HG02840 (cell line): ENCODE results near the gene CCDC91.
"Not testable (repeated sequence)": the region's sequence is repeated elsewhere in the genome, so short reads cannot be mapped to it uniquely, and the experiment has no call there.

Experiments used
- ATAC-seq: cut with Tn5 transposase; IDR thresholded peaks from one replicate; pipeline ENCODE4 v1.9.1; 2021; ENCODE audit warnings: mild to moderate bottlenecking, moderate library complexity, moderate number of reproducible peaks; ENCODE audit not compliant: unreplicated experiment, low FRiP score

Gene CCDC91

DNA sequence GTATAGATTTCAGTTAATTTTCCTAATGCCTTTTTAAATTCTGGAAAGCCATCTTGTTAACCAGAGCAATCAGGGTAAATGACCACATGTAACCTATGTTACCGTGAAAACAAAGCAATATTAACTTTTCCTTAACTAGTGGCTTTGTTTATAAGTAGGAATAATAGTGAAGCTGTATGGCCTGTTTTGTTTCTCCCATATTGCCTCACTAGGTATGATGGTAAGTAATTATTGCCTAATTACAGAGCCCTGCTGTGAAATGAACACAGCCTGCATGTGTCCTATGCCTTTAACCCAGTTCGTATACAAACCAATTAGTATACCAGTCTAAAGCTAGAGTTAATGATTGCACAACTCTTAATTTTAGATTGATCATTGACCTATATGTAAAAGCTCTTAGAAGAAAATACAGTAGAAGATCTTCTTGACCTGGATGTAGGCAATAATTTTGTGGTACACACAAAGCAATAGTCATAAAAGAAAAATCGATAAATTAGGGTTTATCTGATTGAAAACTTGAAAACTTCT is 249.9 kb downstream of the CCDC91 start:
- ATAC-seq = no peak

- ATAC-seq = no peak
Observed at GRCh38 chr12:28442101-28442500, 251.8 kb downstream of the CCDC91 start.

GRCh38 chr12:28443337-28443736 is 253.1 kb downstream of the CCDC91 start:
- no peak for ATAC-seq

DNA sequence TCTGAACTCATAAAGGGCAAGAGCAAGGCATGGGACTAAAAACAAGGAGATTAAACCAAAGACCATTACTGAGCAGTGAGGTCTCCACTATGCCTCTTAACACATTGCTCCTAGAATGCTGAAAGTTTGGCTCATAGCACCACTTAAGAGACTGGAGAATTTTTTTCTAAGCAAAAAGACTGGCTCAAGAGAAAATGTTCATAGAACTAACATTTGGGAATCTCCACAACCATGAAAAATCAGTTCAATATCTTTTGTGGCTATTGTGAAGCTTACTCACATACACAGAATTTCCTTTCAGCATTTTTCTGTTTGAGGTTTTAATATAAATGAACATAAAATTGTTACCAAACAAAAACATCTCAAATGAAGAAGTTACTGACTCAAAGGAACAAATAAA is 255.8 kb downstream of the CCDC91 start:
- ATAC-seq = no peak

DNA sequence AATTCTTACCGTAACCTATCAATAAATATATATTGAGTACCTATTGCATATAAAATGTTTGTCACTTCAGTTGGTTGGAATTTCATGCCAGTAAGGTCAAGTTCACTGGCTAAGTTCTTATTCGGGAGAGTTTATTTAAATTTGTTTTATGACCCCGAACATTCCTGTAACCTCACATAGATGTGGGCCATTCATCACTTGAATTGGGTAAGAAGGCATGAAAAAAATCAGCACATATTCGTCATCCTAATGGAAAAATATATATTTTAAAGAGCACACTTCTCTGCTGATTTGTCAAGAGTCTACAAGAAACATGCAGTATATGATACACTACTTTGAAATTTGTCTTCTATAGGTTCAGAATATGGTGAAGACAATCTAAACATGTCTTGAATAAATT is 263.4 kb downstream of the CCDC91 start:
- no peak for ATAC-seq

DNA sequence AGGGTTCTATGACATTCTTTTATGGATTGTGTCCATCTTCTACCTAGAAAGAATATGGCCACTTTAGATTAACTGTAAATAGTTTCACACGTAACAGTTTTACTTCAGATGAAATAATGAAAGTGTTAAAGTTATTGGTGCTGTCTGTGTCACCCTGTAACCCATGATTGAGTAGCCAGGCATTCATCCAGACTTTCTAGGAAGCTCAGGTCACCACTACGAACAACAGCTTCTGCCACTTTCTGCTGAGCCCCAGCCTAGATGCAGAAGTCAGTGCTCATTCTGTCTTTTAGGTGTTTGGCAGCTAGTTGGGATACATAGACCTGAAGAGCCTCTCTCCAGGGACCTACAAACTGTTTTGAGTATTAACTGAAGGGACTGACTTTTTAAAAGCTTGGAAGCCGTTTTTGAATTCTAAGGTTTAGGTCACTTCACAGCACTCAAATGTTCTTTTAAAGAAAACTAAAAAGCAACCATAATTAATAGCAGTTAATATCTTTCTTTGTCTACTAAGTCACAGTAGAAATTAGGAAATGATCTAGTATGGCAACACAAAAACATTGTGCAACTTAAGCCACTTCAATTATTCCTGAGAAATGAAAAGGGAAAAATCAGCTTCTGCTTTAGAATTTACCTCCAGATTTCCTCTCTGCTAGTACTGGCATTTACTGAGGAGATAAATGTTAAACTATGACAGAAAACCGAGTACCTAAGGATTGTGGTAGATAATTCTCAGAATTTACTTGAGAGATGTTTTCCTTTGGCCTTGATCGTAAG is 266.9 kb downstream of the CCDC91 start:
- no peak for ATAC-seq

DNA sequence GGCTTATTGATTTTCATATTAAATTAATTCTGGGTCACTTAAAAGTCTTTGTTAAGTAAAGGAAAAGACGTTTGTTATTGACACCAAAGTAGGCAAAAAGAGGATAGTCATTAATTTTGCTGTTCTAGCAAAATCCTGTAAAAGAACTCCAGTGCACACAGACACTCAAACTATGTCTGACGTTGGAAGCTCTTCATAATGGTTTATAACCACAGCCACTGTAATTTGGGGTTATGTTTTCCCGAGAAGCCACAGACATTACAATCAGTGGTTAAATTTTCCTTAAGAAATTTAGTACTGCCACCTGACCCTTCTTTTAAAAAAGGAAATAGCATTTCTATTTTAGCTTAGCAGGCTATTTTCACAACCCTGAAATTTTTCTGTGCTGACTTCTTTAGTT is 267.5 kb downstream of the CCDC91 start:
- no peak for ATAC-seq

DNA sequence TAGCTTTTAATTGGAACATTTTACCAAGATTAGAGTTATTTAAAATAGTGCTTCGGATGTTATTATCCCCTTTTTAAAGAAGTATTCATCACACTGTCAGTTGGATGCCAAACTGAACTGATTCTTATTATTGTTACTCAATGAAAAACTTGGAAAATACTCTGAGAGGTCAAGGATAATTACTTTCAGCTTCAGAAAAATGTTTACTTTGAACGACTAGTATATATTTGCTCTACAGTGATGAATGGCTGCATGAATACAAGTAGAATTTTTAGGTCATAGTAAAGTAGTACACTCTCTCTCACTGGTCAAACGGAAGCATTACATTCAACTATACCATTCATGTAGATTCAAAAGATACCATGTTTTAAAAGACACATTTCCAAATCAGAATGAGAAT is 269.2 kb downstream of the CCDC91 start:
- ATAC-seq = no peak

GRCh38 chr12:28460420-28461130 is 270.3 kb downstream of the CCDC91 start:
- no peak for ATAC-seq

DNA sequence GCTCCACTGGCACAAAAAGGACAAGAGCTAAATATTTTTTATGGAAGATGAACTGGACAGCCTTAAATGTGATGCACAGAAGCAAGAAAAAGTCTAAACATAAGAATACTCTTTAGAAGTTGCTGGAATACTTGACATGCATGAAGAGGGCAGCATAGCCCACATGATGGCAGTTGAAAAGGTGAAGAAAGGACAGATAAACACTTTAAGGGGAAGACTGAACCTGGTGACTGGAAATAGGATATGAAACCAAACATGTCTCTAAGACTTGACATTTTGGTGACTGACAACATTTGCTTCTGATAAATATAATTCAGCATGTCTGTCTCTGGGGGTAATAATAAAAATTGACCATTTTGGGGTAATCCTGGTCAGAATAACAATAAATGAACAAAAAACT is 273.1 kb downstream of the CCDC91 start:
- no peak for ATAC-seq

DNA sequence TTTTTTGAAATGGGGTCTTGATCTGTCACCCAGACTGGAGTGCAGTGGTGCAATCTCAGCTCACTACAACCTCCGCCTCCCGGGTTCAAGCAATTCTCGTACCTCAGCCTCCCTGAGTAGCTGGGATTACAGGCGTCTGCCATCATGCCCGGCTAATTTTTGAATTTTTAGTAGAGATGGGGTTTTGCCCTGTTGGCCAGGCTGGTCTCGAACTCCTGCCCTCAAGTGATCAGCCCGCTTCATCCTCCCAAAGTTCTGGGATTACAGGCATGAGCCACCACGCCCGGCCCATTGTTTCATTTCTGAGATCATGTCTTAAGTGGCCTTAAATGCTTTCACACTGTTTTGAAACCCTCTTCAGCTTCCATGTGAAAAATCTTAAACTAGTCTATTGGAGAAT is 281.5 kb downstream of the CCDC91 start:
- not testable (repeated sequence) for ATAC-seq

DNA sequence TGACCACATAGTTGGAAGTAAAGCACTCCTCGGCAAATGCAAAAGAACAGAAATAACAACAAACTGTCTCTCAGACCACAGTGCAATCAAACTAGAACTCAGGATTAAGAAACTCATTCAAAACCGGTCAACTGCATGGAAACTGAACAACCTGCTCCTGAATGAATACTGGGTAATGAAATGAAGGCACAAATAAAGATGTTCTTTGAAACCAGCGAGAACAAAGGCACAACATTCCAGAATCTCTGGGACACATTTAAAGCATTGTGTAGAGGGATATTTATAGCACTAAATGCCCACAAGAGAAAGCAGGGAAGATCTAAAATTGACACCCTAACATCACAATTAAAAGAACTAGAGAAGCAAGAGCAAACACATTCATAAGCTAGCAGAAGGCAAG is 285.9 kb downstream of the CCDC91 start:
- not testable (repeated sequence) for ATAC-seq

DNA sequence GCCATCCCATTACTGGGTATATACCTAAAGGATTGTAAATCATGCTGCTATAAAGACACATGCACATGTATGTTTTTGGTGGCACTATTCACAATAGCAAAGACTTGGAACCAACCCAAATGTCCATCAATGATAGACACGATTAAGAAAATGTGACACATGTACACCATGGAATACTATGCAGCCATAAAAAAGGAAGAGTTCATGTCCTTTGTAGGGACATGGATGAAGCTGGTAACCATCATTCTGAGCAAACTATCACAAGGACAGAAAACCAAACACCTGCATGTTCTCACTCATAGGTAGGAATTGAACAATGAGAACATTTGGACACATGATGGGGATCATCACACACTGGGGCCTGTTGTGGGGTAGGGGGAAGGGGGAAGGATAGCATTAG is 288.8 kb downstream of the CCDC91 start:
- ATAC-seq = not testable (repeated sequence)

DNA sequence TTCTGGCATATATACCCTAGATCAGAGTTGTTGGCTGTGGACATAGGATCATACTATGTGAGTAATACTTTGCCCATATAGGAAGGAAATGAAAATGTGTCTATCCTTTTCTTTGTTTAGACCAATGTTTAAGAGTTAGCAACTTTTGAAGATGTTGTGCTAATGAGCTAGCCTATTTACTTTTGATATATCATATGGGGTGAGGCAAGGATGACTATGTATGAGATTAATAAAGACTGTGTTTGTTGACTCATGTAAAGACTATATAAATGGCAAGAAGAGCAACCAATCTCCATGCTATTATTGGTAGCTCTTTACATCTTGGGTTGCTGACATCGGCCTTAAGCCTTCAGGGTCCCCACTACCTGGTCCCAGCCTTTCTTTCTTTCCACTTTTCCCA is 289.4 kb downstream of the CCDC91 start:
- ATAC-seq = no peak

DNA sequence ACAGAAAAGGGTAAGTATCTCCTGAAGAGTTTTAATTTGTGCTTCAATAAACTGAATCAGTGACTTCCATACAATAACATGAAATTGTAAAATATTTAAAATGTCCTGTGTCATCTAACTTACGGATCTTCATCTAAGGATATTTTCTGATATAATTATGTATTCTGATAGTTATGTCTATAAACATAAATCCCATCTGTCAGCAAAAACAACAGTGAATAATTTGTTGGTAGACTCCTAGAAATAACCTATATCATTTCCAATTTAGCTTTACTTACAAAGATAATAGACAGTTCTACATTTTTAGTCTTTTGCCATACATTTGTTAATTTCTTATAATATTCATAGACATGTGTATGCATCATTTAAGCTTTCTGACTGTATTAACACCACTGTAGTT is 293.9 kb downstream of the CCDC91 start:
- ATAC-seq = no peak

DNA sequence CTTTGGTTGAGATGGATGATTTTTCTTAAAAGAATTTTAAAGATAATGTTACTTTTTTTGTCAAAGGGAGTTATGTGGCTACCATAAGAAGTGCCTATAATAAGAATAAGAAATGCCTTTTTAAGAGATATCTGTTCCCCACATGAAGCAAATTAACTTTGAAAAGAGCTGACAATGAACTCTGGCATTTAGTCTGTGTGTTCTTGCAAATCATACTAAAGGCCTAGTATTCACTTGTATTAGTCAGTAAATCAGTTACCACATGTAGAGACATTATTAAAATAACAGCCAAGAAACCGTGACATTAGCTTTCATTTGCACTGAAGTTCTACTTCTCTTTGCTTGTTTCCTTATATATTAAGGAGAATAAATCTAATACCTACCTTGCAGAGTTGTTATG is 296.3 kb downstream of the CCDC91 start:
- ATAC-seq = no peak

GRCh38 chr12:28489246-28489645 is 299.0 kb downstream of the CCDC91 start:
- ATAC-seq = no peak

- peak; percentile 96 for ATAC-seq
Observed at GRCh38 chr12:28497889-28498411, 307.7 kb downstream of the CCDC91 start.

- ATAC-seq = no peak
Observed at GRCh38 chr12:28498850-28499249, 308.6 kb downstream of the CCDC91 start.

DNA sequence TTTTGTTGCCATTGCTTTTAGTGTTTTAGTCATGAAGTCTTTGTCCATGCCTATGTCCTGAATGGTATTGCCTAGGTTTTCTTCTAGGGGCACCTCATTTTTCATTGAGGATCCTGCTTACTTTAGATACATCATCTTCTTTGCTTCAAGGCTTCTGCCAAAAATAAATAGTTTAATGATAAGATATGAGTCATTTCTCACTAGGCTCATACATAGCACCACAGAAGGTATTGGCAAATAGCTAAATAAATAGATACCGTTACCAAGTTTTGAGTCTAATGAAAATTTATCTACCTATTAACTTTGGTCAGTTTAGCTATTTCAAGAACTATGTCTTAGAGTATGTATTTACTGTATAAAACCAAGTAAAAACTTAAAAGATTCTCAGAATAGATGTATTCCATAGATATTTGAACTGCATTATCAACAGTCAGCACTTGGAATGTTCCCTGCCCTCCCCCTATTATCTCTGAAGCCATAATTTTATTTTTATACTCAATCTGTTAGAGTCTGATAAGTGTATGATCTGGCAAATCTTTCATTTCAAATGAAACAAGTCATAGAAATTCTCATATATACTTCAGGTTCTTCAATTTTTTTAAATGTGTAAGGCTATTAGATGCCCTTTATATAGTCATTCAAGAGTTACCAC is 310.2 kb downstream of the CCDC91 start:
- no peak for ATAC-seq

DNA sequence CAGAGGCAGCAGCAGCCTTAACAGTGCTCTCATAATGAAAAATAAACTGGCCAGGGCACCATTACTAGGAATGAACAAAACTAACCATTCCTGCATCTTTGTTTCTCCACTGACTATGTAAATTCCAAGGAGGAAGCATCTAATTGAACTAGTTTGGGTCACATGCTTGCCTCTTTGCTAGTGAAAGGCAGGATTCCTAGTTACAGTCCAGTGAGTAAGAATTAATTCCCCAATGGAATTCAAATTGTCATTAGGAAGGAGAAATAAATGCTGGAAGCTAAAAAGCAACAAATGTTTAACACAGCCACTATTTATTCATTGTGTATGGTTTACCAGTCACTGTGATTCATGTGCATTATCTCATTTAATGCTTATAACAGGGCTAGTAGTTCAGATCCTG is 316.0 kb downstream of the CCDC91 start:
- ATAC-seq = no peak
